Spleen (tissue), 7 donors: ENCODE results near the gene DUOX2.

ENCODE experiments used
- CTCF ChIP-seq, 11 experiments: fragments of 200-600 bp in 7 of 11; fragments of 450-650 bp in 4 of 11; sonication (generic) in 4 of 11; IDR thresholded peaks in 8 of 11; conservative IDR thresholded peaks in 3 of 11; 1 replicate in 7 of 11; 2 replicates in 4 of 11; pipeline versions ENCODE4 v1.4.0 to v1.8.0; 2016 to 2021; ENCODE audit warnings: antibody characterized with exemption in 11 of 11, inconsistent platforms in 4 of 11, mild to moderate bottlenecking in 1 of 11
- POLR2AphosphoS5 ChIP-seq, 3 donors: sonication (generic); formaldehyde crosslinking; IDR thresholded peaks; one replicate each; pipeline ENCODE4 v1.5.1; 2017; ENCODE audit warnings: antibody characterized with exemption in 3 of 3
- donor health status: DM: no; HTN: no; CAD: no; lungs with moderate emphysema.
- donor health status: DM: no; HTN: no; CAD: no.
- donor health status: DM: no; HTN: no; CAD: no.

- TF ChIP-seq POLR2AphosphoS5 (IDR thresholded peaks at IDR 0.05) (no peak), CTCF (IDR thresholded peaks at IDR 0.05 in 8 of 11, conservative IDR thresholded peaks at IDR 0.05 in 3 of 11) (no peak)
Measured at GRCh38 chr15:45134046-45134445, 20.1 kb upstream of the DUOX2 start.
